Activated naive CD8-positive, alpha-beta T cell treated with anti-CD3 and anti-CD28 coated beads, Interleukin-2, amount 50 U/mL, for 16 hours (primary cell): ENCODE results near the gene SERTAD1.
A peak's percentile ranks its signal among the peaks of the same experiment; 100 is the strongest.
"Not testable (repeated sequence)": the region's sequence is repeated elsewhere in the genome, so short reads cannot be mapped to it uniquely, and the experiment has no call there.

Source experiments
- DNase-seq: peaks from one replicate; pipeline ENCODE4 v3.0.0-alpha.2; 2020; ENCODE audit warnings: low read depth, low spot score

The SERTAD1 gene, protein sequence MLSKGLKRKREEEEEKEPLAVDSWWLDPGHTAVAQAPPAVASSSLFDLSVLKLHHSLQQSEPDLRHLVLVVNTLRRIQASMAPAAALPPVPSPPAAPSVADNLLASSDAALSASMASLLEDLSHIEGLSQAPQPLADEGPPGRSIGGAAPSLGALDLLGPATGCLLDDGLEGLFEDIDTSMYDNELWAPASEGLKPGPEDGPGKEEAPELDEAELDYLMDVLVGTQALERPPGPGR

DNA sequence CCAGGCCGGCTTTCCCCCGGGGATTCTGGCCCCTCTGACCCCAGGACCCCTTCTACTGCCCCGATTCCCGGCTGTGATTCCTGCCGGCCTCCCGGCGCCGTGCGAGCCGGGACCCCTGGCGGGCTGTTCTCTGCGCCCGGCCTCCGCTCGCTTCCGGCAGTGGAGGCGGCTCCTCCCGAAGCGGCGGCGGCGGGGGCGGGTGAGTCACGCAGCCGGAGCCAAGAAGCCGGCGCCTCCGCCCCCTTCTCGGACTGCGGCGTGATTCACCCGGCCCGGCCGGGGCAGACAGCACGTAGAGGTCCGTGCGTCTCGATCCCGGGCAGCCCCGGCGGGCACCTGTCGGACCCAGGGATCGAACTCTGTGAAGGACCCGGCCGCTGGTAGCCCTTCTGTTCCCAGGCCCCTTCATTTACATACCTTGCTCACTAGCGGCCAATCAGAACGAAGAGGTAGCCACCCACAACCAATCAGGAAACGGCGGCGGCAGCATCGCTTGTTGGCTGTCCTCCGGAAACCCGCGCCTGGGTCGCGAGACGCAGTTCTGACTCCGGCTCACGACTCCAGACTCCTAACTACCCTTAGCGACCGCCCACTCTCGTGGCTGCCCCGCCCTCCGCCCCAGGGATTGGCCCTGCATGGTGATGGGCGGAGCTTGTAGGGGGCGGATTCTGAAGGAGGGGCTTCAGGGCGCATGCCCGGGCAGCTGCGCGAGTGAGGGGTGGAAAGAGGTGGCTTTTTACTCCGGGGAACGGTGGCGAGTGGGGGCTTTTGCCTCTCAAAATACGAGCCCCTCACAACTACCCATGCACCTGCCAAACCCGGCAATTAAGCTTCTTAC is at the start of gene SERTAD1:
SERTAD1 (minus strand) TSS at position 543 of the 838 bp plus-strand sequence. CDS start 2,446 bp downstream, outside the sequence.
- peak; percentile 100 for DNase-seq

DNA sequence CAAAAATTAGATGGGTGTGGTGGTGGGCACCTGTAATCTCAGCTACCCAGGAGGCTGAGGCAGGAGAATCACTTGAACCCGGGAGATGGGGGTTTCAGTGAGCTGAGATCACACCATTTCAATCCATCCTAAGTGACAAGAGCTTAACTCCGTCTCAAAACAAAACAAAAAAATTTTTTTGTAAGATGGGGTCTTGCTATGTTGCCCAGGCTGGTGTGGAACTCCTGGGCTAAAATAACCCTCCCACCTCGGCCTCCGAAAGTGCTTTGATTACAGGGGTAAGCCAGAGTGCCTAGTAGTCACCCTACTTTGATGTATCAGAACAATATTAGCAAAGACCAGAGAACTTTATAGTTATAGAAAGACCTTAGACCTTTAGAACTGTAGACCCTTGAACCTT is 48.9 kb upstream of the SERTAD1 start:
- DNase-seq, result no peak

DNA sequence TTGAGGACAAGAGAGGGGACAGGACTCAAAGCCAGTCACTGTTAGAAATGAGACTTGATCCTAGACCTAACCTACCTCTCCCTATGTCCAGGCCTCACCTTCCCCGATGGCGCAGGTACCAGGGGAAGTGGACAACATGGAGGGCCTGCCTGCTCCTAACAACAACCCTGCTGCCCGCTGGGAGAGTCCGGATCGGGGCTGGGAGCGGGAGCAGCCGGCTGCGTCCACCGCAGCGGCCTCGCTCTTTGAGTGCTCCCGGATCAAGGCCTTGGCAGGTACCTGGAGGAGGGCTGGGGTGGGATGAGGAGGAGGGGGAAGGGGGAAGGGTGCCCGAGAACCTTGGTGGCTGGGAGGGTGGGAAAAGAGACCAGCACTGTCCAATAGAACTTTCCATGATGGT is 46.7 kb upstream of the SERTAD1 start:
- no peak for DNase-seq

DNA sequence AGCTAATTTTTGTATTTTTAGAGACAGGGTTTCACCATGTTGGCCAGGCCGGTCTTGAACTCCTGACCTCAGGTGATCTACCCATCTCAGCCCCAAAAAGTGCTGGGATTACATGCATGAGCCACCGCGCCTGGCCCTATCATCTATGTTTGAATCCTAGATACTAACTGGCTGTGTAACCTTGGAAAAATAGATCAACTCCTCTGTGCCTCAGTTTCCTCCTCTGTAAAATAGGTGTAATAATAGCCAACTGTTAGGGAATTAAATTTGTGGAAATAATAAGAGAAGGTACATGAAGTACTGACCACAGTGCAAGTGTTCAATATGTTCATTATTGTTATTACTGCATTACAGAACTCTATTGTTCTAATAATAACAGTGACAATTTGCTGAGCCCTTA is 45.3 kb upstream of the SERTAD1 start:
- DNase-seq, result no peak

GRCh38 chr19:40469011-40469410 is 43.2 kb upstream of the SERTAD1 start:
- no peak for DNase-seq

DNA sequence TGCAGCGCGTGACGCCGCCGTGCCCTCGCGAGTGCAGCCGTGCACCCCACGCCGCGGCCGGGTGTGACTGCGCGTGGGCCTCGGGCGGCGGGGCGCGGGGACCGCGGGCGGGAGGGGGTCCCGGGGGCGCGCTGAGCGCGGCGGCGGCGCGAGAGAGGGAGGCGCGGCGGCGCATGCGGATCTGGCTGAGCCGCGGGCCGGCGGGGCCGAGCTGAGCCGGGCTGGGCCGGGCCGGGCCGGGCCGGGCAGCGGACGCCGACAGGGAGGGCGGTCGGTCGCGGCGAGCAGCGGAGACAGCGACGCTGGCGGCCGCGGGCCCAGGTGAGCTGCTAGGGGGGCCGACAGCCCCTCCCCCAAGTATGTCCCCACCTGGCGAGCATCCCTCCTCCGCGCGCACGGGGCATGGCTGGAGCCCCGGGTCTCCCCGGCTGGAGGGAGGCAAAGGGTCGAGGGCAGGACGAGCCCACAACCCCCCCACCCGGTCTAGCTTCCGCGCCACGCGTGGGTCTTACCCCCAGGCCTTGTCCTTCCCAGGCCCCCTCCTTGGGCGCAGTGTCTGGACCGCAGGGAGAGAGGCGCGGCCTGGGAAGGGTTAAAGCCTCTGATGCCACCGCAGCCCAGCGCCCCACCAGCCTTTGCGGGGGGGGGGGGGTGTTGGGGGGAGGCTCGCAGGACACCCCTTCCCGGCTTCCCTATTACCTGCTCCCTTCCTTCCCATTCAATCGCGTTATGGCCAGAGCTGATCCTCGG is 41.4 kb upstream of the SERTAD1 start, which contains the start of gene SPTBN4:
SPTBN4 (plus strand) TSS at position 17 of the 750 bp plus-strand sequence. CDS start 5,621 bp downstream, outside the sequence.
- DNase-seq, result no peak

DNA sequence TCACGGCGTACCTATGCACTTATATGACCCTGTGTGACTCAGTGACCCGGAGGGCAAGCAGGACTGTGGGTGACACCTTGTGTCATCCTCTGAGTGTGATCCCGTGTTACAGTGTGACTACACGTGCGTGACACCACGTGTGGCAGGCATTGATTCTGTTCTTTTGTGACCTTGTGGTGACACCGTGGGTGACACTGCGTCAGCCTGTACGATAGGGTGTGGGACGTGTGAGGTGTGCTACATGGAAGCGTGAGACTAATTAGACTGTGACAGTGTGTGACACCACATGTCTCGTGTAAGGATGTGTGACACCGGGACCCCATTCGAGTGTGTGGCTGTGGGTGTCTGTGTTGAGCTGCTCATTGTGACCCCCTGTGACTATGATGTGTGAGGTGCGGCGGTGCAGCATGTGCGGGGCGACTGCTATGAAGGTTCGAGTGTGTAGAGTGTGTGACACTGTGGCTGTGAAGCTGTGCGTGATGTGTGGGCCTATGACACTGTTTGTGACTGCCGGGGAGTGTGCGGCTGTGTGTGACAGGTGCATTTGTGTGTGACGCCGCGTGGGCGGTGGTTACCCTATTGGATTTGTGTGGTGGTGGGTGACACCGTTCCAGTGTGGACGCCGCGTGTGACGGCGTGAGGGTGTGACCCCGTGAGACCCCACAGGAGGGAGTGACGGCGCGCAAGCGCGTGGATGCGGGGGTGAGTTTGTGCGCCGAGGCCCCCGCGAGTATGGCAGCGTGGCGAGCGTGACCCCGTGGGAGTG is 40.6 kb upstream of the SERTAD1 start:
- DNase-seq, result peak; percentile 44

GRCh38 chr19:40465557-40466218 is 39.9 kb upstream of the SERTAD1 start, which contains the start of gene BLVRB:
Gene BLVRB (minus strand): TSS chr19:40465745. CDS start chr19:40465688, 57 bp downstream.
- DNase-seq, result peak; percentile 99

DNA sequence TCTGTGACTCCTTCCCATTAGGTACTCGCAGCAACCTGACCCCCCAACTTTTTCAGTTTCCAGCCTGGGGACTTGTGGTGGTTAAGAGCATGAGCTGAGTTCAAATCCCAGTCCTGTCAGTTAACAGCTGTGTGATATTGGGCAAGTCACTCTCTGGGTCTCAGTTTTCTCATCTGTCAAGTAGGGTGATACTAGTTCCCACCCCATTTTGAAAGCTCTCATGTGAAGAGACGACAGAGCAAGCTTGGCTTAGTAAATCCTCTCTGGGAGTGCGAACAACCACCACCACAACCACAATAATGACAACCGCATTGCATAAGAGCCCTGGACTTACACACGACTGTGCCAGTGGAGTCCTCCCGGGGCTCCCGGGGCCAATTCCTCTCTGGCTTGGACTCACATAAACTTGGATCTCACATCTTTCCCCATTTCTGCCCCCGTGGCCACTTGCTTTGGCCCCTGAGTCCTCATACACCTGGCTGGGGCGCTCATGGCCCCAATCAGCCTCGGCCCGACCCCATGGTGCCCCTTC is 39.3 kb upstream of the SERTAD1 start:
- DNase-seq, result no peak

- DNase-seq, result peak; percentile 43
Observed at GRCh38 chr19:40464059-40465024, 38.5 kb upstream of the SERTAD1 start.

- not testable (repeated sequence) for DNase-seq
Observed at GRCh38 chr19:40463587-40464037, 37.8 kb upstream of the SERTAD1 start.

GRCh38 chr19:40461669-40462221 is 36.0 kb upstream of the SERTAD1 start:
- no peak for DNase-seq

DNA sequence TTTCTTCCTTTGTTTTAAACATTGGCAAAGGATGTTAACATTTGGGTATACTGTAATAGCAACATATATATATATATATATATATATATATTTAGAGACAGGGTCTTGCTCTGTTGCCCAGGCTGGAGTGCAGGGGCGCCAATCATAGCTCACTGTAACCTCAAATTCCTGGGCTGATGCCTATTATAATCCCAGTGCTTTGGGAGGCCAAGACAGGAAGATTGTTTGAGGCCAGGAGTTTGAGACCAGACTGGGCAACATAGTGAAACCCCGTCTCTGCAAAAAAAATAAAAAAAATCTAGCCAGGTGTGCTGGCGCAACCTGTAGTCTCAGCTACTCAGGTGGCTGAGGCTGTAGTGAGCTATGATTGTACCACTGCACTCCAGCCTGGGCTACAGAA is 34.4 kb upstream of the SERTAD1 start:
- DNase-seq, result no peak

- no peak for DNase-seq
Observed at GRCh38 chr19:40458597-40458974, 32.8 kb upstream of the SERTAD1 start.

GRCh38 chr19:40457953-40458596 is 32.3 kb upstream of the SERTAD1 start:
- no peak for DNase-seq

DNA sequence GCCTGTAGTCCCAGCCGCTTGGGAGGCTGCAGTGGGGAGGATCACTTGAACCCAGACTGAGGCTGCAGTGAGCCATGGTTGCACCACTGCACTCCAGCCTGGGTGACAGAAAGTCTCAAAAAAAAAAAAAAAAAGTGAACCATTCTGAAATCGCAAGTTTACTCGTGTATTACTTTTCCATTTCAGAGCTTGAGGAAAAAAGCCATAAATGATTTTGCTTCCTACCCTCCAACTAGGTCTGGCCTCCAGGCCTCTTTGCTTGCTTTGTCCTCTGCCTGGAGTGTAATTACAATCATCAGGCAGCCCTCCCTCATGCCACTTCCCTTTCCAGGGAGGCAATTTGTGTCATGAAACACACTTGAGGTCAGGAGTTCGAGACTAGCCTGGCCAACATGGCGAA is 31.3 kb upstream of the SERTAD1 start:
- no peak for DNase-seq

- not testable (repeated sequence) for DNase-seq
Observed at GRCh38 chr19:40453943-40454342, 28.2 kb upstream of the SERTAD1 start.

GRCh38 chr19:40453151-40453735 is 27.5 kb upstream of the SERTAD1 start:
- no peak for DNase-seq
